Measurements from ENCODE around the gene PSMC3IP. TPM values are rescaled to one million over a fixed set of nuclear protein-coding genes. Genes with fewer than 3 reads are reported as not detected.

The PSMC3IP gene
- total and polyA plus RNA-seq, 2 experiments from 2014 or later, result 18.5 to 29.5 TPM

DNA sequence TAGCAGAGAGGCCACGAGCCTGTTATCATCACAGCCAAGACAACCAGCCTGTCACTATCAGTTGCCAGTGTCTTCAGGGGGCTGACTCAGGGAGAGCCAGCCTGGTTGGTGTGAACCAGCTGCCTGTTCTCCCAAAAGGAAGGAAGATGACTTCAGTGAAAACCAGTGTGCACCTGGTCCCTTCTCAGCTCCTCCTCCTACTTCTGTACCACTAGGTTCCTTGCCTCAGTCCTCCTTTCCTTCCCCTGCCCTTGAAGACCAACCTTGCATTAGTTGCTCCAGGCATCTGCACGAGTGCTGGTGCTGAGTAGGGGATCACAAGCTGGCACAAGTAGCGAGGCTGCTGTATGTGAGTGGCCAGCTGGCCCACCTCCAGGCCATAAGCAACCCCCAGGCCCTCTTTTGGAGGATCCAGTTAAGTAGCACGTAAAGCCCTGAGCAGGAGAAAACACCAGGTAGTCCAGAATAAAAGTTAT, 40.5 kb upstream of the PSMC3IP start:
- Mint-ChIP-seq H3K4me1 (peaks cover 13% of the 10 kb centered on the region; the same call in 2 of the 3 replicates), H3K4me3 (no peak overlapping the region), H3K36me3 (ENCODE audit: low read depth) (peaks cover 29% of the 10 kb centered on the region), H3K9me3 (no peaks in the 10 kb centered on the region), H3K27me3 (ENCODE audit: insufficient read depth, low read depth, poor library complexity) (peaks cover 7% of the 10 kb centered on the region), H3K27ac (no peak overlapping the region)
- peaks cover 2% of the 10 kb centered on the region; the same call in 1 of the 2 replicates for H3F3A ChIP-seq (replicated peaks; ENCODE audit: low read depth)
- TF ChIP-seq STAT1 (IDR thresholded peaks at IDR 0.05; ENCODE audit: unreplicated experiment), result no peak
- TF ChIP-seq CREB1 (CRISPR knock-in tag; IDR thresholded peaks at IDR 0.05; ENCODE audit: low read depth), result no peak
- no peak for TF ChIP-seq ZNF114 (CRISPR knock-in tag; IDR thresholded peaks at IDR 0.05)
- H3K36me3 ChIP-seq (ENCODE audit: insufficient read depth), result peaks cover 5% of the 10 kb centered on the region; the same call in 1 of the 2 replicates
- H3K4me1 ChIP-seq (ENCODE audit: insufficient read depth), result peaks cover 6% of the 10 kb centered on the region
- no peaks in the 10 kb centered on the region for H3K79me2 ChIP-seq (replicated peaks; ENCODE audit: insufficient read depth)
- peaks cover 1% of the 10 kb centered on the region; the same call in 1 of the 2 replicates for H4K20me1 ChIP-seq (replicated peaks; ENCODE audit: insufficient read depth)
- ATAC-seq, result peak; percentile 15; the same call in 2 of the 3 replicates
- peak overlapping the region; percentile 87 for H3K27ac ChIP-seq (ENCODE audit: low read depth)
- no peak overlapping the region for H2AFZ ChIP-seq
- H3K9me2 ChIP-seq (ENCODE audit: insufficient read depth), result no peaks in the 10 kb centered on the region
- no peak overlapping the region for H3K4me2 ChIP-seq
- no peaks in the 10 kb centered on the region for H3K27me3 ChIP-seq (ENCODE audit: insufficient read depth)
- DNase-seq (ENCODE audit: low spot score), result no peak
- no peak overlapping the region for H3K4me3 ChIP-seq

GRCh38 chr17:42613699-42614295, 36.3 kb upstream of the PSMC3IP start:
- Histone ChIP-seq H3K27me3 (ENCODE audit: insufficient read depth) (no peaks in the 10 kb centered on the region), H4K20me1 (replicated peaks; ENCODE audit: insufficient read depth) (peaks cover 17% of the 10 kb centered on the region), H3K79me2 (replicated peaks; ENCODE audit: insufficient read depth) (peaks cover 13% of the 10 kb centered on the region), H3K9me2 (ENCODE audit: insufficient read depth) (no peaks in the 10 kb centered on the region), H3F3A (replicated peaks; ENCODE audit: low read depth) (peaks cover 8% of the 10 kb centered on the region; the same call in 1 of the 2 replicates), H3K4me3 (no peak overlapping the region), H3K4me2 (no peak overlapping the region), H3K36me3 (ENCODE audit: insufficient read depth) (peaks cover 17% of the 10 kb centered on the region), H3K4me1 (ENCODE audit: insufficient read depth) (peaks cover 12% of the 10 kb centered on the region), H3K27ac (ENCODE audit: low read depth) (no peak overlapping the region), H2AFZ (no peak overlapping the region)
- no peak for DNase-seq (ENCODE audit: low spot score)
- peaks cover 9% of the 10 kb centered on the region; the same call in 2 of the 3 replicates for H3K4me1 Mint-ChIP-seq
- peaks cover 50% of the 10 kb centered on the region for H3K36me3 Mint-ChIP-seq (ENCODE audit: low read depth)
- TF ChIP-seq NANOG (IDR thresholded peaks at IDR 0.05; ENCODE audit: borderline replicate concordance), result no peak
- TF ChIP-seq EZH2 (IDR thresholded peaks at IDR 0.05; ENCODE audit: low read depth, unreplicated experiment), result no peak
- no peak for TF ChIP-seq CTCF (conservative IDR thresholded peaks at IDR 0.05; ENCODE audit: low read depth in 2 of 2)
- TF ChIP-seq, protein P1, sequence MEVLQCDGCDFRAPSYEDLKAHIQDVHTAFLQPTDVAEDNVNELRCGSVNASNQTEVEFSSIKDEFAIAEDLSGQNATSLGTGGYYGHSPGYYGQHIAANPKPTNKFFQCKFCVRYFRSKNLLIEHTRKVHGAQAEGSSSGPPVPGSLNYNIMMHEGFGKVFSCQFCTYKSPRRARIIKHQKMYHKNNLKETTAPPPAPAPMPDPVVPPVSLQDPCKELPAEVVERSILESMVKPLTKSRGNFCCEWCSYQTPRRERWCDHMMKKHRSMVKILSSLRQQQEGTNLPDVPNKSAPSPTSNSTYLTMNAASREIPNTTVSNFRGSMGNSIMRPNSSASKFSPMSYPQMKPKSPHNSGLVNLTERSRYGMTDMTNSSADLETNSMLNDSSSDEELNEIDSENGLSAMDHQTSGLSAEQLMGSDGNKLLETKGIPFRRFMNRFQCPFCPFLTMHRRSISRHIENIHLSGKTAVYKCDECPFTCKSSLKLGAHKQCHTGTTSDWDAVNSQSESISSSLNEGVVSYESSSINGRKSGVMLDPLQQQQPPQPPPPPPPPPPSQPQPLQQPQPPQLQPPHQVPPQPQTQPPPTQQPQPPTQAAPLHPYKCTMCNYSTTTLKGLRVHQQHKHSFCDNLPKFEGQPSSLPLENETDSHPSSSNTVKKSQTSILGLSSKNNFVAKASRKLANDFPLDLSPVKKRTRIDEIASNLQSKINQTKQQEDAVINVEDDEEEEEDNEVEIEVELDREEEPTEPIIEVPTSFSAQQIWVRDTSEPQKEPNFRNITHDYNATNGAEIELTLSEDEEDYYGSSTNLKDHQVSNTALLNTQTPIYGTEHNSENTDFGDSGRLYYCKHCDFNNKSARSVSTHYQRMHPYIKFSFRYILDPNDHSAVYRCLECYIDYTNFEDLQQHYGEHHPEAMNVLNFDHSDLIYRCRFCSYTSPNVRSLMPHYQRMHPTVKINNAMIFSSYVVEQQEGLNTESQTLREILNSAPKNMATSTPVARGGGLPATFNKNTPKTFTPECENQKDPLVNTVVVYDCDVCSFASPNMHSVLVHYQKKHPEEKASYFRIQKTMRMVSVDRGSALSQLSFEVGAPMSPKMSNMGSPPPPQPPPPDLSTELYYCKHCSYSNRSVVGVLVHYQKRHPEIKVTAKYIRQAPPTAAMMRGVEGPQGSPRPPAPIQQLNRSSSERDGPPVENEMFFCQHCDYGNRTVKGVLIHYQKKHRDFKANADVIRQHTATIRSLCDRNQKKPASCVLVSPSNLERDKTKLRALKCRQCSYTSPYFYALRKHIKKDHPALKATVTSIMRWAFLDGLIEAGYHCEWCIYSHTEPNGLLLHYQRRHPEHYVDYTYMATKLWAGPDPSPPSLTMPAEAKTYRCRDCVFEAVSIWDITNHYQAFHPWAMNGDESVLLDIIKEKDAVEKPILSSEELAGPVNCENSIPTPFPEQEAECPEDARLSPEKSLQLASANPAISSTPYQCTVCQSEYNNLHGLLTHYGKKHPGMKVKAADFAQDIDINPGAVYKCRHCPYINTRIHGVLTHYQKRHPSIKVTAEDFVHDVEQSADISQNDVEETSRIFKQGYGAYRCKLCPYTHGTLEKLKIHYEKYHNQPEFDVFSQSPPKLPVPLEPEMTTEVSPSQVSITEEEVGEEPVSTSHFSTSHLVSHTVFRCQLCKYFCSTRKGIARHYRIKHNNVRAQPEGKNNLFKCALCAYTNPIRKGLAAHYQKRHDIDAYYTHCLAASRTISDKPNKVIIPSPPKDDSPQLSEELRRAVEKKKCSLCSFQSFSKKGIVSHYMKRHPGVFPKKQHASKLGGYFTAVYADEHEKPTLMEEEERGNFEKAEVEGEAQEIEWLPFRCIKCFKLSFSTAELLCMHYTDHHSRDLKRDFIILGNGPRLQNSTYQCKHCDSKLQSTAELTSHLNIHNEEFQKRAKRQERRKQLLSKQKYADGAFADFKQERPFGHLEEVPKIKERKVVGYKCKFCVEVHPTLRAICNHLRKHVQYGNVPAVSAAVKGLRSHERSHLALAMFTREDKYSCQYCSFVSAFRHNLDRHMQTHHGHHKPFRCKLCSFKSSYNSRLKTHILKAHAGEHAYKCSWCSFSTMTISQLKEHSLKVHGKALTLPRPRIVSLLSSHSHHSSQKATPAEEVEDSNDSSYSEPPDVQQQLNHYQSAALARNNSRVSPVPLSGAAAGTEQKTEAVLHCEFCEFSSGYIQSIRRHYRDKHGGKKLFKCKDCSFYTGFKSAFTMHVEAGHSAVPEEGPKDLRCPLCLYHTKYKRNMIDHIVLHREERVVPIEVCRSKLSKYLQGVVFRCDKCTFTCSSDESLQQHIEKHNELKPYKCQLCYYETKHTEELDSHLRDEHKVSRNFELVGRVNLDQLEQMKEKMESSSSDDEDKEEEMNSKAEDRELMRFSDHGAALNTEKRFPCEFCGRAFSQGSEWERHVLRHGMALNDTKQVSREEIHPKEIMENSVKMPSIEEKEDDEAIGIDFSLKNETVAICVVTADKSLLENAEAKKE (CRISPR knock-in tag; IDR thresholded peaks at IDR 0.05), result no peak
- TF ChIP-seq ZNF114 (CRISPR knock-in tag; IDR thresholded peaks at IDR 0.05), result no peak
- no peak for TF ChIP-seq POLR2AphosphoS5 (IDR thresholded peaks at IDR 0.05; ENCODE audit: low read depth)
- TF ChIP-seq ETS1 (IDR thresholded peaks at IDR 0.05), result no peak
- TF ChIP-seq CREB1 (CRISPR knock-in tag; IDR thresholded peaks at IDR 0.05; ENCODE audit: low read depth), result no peak
- no peak for TF ChIP-seq JUNB (IDR thresholded peaks at IDR 0.05; ENCODE audit: unreplicated experiment)
- no peak overlapping the region for H3K27ac Mint-ChIP-seq
- no peak for ATAC-seq
- no peaks in the 10 kb centered on the region; the same call in 2 of the 3 replicates for H3K9me3 Mint-ChIP-seq
- H3K27me3 Mint-ChIP-seq (ENCODE audit: insufficient read depth, low read depth, poor library complexity), result peaks cover 7% of the 10 kb centered on the region
- H3K4me3 Mint-ChIP-seq, result no peak overlapping the region
